Progenitor cell of endocrine pancreas (in vitro differentiated cells): ENCODE results near the gene ACVR1C. TPM values are rescaled to one million over a fixed set of nuclear protein-coding genes. Genes with fewer than 3 reads are reported as not detected.

Experiments
- DNase-seq: peaks from one replicate; pipeline ENCODE4 v3.0.0; 2021; ENCODE audit warnings: low spot score; ENCODE audit not compliant: unreplicated experiment
- H3K27ac Mint-ChIP-seq: 2 replicates; pipeline ENCODE4 v1.8.0; 2021; ENCODE audit warnings: mild to moderate bottlenecking, moderate library complexity, mixed read lengths
- H3K27me3 Mint-ChIP-seq: 2 replicates; pipeline ENCODE4 v1.8.0; 2021; ENCODE audit warnings: mixed read lengths
- H3K36me3 Mint-ChIP-seq: 2 replicates; pipeline ENCODE4 v1.8.0; 2022; ENCODE audit warnings: mixed read lengths; ENCODE audit not compliant: insufficient read depth
- H3K4me1 Mint-ChIP-seq: 2 replicates; pipeline ENCODE4 v1.8.0; 2021; ENCODE audit warnings: low read depth, mixed read lengths
- H3K4me3 Mint-ChIP-seq: 2 replicates; pipeline ENCODE4 v1.8.0; 2021; ENCODE audit warnings: low read depth, mild to moderate bottlenecking, moderate library complexity, mixed read lengths
- H3K9me3 Mint-ChIP-seq: 2 replicates; pipeline ENCODE4 v1.8.0; 2021; ENCODE audit warnings: low read depth, mixed read lengths
- total RNA-seq: library from RNA; stranded (reverse); gene quantifications from 2 replicates; pipeline ENCODE4 v1.2.1, GENCODE V29; 2021
- TF ChIP-seq, protein P1 (sequence below): fragments of 200-600 bp; sonication (generic); IDR thresholded peaks from one replicate; pipeline ENCODE4 v1.5.0; 2021; ENCODE audit warnings: antibody characterized with exemption, mild to moderate bottlenecking; ENCODE audit not compliant: unreplicated experiment

ACVR1C gene
- total RNA-seq, 1 donor from 2014 or later = 2.4 TPM

DNA sequence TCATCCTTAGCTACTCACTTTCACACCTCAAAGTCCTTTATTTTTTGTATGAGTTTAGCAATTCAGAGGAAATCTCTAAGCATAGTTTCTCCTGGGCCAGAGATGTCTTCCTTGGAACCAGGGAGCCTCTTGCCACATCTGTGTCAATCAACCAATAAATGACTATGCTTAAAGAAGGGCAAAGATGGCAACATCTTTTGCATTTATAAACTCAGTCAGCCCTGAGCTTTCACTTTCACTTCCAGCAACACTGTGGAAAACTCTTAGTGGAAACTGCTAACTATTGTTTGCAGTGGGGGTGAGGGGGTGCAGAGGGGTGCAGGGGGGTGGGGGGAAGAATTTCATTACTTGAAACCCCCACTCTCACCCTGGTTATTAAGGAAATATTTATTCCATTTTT, 3.4 kb downstream of the ACVR1C start:
- peaks cover 2% of the 10 kb centered on the region for H3K4me1 Mint-ChIP-seq
- peaks cover 58% of the 10 kb centered on the region for H3K27me3 Mint-ChIP-seq
- H3K36me3 Mint-ChIP-seq = no peaks in the 10 kb centered on the region
- H3K9me3 Mint-ChIP-seq = peaks cover 10% of the 10 kb centered on the region
- DNase-seq = no peak
- no peak overlapping the region for H3K4me3 Mint-ChIP-seq
- TF ChIP-seq, protein P1, sequence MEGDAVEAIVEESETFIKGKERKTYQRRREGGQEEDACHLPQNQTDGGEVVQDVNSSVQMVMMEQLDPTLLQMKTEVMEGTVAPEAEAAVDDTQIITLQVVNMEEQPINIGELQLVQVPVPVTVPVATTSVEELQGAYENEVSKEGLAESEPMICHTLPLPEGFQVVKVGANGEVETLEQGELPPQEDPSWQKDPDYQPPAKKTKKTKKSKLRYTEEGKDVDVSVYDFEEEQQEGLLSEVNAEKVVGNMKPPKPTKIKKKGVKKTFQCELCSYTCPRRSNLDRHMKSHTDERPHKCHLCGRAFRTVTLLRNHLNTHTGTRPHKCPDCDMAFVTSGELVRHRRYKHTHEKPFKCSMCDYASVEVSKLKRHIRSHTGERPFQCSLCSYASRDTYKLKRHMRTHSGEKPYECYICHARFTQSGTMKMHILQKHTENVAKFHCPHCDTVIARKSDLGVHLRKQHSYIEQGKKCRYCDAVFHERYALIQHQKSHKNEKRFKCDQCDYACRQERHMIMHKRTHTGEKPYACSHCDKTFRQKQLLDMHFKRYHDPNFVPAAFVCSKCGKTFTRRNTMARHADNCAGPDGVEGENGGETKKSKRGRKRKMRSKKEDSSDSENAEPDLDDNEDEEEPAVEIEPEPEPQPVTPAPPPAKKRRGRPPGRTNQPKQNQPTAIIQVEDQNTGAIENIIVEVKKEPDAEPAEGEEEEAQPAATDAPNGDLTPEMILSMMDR = no peak
- no peak overlapping the region for H3K27ac Mint-ChIP-seq

DNA sequence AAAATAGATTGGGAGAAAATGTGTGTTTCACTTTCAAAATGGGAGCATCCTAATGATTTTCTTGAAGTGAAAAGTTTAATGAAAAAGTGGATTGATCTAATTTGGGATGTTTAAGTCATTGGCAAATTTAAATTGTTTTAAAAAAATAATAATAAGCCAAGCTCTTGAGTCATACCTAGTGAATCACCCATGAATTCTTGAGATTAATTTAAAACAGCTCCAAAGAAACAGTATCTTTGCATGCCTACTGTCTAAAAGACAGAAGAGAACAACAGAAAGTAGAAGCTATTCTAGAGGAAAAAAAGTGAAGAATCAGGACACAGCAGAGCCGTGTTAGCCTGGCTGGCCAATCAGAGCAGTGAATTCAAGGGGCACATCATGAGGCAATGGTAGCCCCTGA, 7.7 kb downstream of the ACVR1C start:
- Mint-ChIP-seq H3K4me1 (no peaks in the 10 kb centered on the region), H3K36me3 (no peaks in the 10 kb centered on the region), H3K27ac (no peak overlapping the region), H3K9me3 (peaks cover 10% of the 10 kb centered on the region), H3K4me3 (no peak overlapping the region), H3K27me3 (peaks cover 51% of the 10 kb centered on the region)
- no peak for DNase-seq
- TF ChIP-seq, protein P1 = no peak

DNA sequence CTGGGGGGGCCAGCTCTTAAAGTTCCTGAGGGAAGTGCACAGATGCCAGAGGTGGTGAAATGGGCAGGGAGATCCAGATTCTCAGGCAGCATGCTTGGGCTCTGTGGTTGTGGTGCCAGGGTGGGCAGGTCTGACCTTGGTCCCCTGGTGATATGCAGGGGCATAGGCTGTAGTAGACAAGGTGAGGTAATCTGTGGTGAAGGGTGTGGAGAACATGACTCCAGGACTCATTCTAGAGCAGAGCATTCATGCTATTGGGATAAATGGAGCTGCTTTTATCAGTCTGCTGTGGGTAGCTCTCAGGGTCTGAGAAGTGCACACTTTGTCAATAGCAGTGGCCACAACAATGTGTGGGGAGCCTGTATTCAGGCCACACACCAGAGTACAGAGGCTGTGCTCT, 16.9 kb downstream of the ACVR1C start:
- Mint-ChIP-seq H3K4me1 (no peaks in the 10 kb centered on the region), H3K27ac (no peak overlapping the region), H3K4me3 (no peak overlapping the region), H3K9me3 (peaks cover 4% of the 10 kb centered on the region), H3K27me3 (peaks cover 37% of the 10 kb centered on the region), H3K36me3 (no peaks in the 10 kb centered on the region)
- no peak for DNase-seq
- TF ChIP-seq, protein P1 = no peak

DNA sequence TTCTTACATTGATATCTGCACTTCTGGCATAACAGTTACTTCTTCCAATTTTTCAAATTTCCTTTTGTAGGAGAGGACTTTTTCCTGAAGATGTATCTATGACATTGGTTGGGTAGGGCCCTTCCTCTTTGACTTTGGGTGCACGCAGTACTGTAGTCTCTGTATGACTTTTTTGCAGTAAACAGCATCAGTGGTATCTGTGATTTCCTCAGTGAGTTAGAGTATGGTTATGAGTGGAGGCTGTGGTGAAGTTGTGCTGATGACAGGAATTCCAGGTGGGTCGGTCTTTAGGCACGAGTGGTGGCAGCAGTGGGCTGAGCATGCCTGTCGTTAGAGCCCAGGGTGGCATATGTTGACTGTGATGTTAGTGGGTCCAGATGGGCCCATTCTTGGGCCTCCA, 17.6 kb downstream of the ACVR1C start:
- DNase-seq = no peak
- Mint-ChIP-seq H3K27ac (no peak overlapping the region), H3K4me3 (no peak overlapping the region), H3K36me3 (no peaks in the 10 kb centered on the region), H3K4me1 (no peaks in the 10 kb centered on the region), H3K27me3 (peaks cover 36% of the 10 kb centered on the region), H3K9me3 (peaks cover 4% of the 10 kb centered on the region)
- TF ChIP-seq, protein P1 = no peak

DNA sequence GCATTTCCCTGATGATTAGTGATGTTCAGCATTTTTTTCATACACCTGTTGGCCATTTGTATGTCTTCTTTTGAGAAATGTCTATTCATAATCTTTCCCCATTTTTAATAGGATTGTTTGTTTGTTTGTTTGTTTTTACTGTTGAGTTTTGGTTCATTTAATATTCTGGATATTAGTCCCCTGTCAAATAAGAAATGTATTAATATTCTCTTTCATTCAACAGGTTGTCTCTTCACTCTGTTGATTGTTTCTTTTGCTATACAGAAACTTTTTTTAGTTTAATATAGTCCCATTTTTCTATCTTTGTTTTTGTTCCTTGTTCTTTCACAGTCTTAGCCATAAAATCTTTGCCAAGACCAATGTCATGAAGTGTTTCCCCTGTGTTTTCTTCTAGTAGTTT, 22.1 kb downstream of the ACVR1C start:
- Mint-ChIP-seq H3K27ac (no peak overlapping the region), H3K36me3 (no peaks in the 10 kb centered on the region), H3K27me3 (peaks cover 39% of the 10 kb centered on the region), H3K4me3 (no peak overlapping the region), H3K4me1 (peaks cover 7% of the 10 kb centered on the region), H3K9me3 (peaks cover 4% of the 10 kb centered on the region)
- no peak for DNase-seq
- TF ChIP-seq, protein P1 = no peak
